C4-2B (cell line): ENCODE results near the gene PLS1.
"Not testable (repeated sequence)": the region's sequence is repeated elsewhere in the genome, so short reads cannot be mapped to it uniquely, and the experiment has no call there.

Source experiments
- H3K27ac ChIP-seq: fragments of 450-650 bp; 2 replicates; pipeline ENCODE4 v1.5.1; 2017
- CTCF ChIP-seq: fragments of 450-650 bp; conservative IDR thresholded peaks from 2 replicates; pipeline ENCODE4 v1.5.1; 2017; ENCODE audit warnings: mild to moderate bottlenecking
- ZFX ChIP-seq: fragments of 450-650 bp; IDR thresholded peaks from 2 replicates; pipeline ENCODE4 v1.6.1; 2017

PLS1 gene

GRCh38 chr3:142586803-142587406 lies 9.3 kb upstream of the PLS1 start:
- TF ChIP-seq CTCF (peak; percentile 89), ZFX (no peak)
- H3K27ac ChIP-seq: no peak overlapping the region

GRCh38 chr3:142588703-142589102 lies 7.5 kb upstream of the PLS1 start:
- H3K27ac ChIP-seq: no peak overlapping the region
- no peak for TF ChIP-seq CTCF
- no peak for TF ChIP-seq ZFX

GRCh38 chr3:142592268-142592667 lies 3.9 kb upstream of the PLS1 start:
- H3K27ac ChIP-seq: not testable (repeated sequence)

- H3K27ac ChIP-seq: no peak overlapping the region
- TF ChIP-seq ZFX (no peak), CTCF (no peak)
Measured at GRCh38 chr3:142595141-142595540, 1.1 kb upstream of the PLS1 start.

DNA sequence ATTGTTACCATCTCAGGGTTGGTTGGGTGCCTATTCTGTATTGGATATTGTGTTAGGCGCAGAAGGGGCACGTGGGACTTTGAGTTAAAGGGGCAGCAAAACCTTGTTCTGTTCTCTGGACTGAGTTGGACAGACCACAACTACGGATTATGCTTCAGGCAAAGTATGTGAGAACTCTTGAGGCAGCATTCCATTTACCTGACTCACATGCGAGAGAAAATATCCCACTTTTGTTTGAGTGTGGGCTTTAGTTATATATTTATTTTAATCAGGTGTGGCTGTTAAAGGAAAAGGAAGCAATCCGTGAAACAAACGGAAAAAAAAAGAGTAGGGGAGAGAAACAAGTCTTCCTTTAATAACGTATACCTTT lies 627 bp upstream of the PLS1 start:
- TF ChIP-seq CTCF (no peak), ZFX (no peak)
- H3K27ac ChIP-seq: peak overlapping the region; percentile 72

DNA sequence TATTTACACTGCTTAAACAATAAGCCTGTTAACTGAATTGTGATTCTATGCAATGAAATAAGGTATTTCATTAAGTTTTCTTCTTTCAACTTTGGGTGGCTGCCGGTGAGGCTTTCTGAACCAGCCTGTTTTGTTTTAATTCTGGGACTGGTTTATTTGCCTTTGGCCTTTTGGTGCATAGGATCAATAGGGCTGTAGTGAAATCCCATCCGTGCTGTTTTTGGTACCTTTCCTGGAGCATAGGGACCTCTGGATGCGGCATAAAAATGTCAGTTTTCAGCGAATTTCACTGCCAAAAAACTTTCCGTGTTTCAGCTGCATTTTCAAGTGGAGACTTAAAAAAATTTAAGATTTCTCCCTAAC lies 514 bp downstream of the PLS1 start:
- TF ChIP-seq CTCF: no peak
- TF ChIP-seq ZFX: no peak
- H3K27ac ChIP-seq: peak overlapping the region; percentile 72

DNA sequence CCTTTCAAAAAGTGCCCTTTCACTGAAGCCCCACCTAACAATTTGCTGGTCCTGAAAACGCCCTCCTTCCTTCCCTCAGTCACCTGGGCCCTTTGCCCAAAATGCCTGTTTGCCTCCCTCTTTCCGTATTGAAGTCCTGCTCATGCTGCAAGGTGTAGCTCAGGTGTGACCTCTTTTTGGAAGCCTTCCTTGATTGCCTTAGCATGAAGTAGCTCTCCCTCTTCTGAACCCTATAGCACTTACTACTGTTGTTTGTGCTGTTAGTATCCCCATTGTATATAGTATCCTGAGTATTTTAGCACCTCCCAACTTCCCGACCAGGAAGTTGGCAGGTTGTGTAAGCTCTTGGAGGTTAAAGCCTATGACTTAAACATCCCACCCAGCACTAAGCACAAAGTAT lies 1.7 kb downstream of the PLS1 start:
- no peak for TF ChIP-seq CTCF
- no peak for TF ChIP-seq ZFX
- H3K27ac ChIP-seq: no peak overlapping the region

- TF ChIP-seq ZFX: no peak
- no peak for TF ChIP-seq CTCF
Measured at GRCh38 chr3:142601713-142602112, 5.5 kb downstream of the PLS1 start.

More at GRCh38 chr3:142601713-142602112, 5.5 kb downstream of the PLS1 start:
- no peak overlapping the region for H3K27ac ChIP-seq
